HG02943 (cell line): ENCODE data around the gene ETV3.

Experiments used
- ATAC-seq: cut with Tn5 transposase; IDR thresholded peaks from one replicate; pipeline ENCODE4 v1.9.1; 2021; ENCODE audit warnings: mild to moderate bottlenecking, low read depth, moderate library complexity; ENCODE audit not compliant: unreplicated experiment

ETV3 gene

GRCh38 chr1:157162345-157162744 lies 24.1 kb upstream of the ETV3 start:
- no peak for ATAC-seq

GRCh38 chr1:157161901-157162300 lies 23.7 kb upstream of the ETV3 start:
- ATAC-seq: no peak

DNA sequence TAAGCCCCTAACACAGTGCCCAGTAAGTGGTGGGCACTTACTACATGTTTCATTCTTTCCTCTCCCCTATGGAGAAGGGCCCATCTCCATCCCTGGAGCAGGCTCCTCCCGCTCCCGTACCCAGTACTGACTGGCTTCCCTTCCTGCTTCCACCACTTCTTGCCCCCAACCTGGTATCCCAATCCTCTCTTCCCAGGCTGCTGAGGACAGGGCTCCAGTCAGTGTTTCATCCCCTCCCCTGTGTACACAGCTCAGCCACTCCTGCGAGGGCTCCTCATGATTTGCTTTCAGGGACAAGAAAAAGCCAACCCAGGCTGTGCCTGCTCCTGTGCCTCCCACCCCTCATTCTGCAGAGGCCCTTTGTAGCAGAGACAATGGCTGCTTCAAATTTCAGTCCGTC lies 20.8 kb upstream of the ETV3 start:
- ATAC-seq: no peak

DNA sequence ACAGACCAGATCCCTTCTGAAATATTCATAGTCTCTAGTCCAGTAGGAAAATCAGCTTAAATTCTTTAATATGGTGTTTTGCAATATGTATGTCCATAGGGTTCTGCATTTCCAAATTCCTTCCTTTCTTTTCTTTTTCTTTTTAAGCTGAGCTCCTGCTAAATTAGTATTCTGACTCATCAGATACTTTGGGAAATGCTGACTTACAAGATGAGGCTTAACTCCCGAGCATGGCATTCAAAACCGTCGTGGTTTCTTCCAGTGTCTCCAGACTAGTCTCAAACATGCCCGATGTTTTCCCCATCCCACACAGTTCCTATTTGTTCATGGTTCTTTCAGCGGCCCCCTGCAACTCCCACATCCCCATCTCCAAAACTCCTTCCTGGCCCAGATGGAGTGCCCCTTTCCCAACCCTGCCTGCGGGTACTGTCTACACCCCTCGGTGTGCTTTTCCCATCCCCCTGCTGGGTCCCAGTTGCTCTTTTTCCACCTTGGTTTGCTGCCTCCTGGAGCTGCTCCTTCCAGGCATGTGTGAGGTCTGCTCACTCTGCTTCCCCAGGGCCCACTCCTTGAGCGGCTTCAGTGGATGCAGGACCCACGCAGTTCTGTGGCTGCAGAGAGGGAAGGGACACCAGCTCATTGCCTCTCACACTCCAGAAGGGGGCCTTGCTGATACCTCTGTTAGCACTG lies 19.5 kb upstream of the ETV3 start:
- ATAC-seq: no peak

- ATAC-seq: no peak
These were observed 17.9 kb upstream of the ETV3 start for GRCh38 chr1:157156058-157156541.

GRCh38 chr1:157155658-157156057 lies 17.5 kb upstream of the ETV3 start:
- ATAC-seq: no peak

DNA sequence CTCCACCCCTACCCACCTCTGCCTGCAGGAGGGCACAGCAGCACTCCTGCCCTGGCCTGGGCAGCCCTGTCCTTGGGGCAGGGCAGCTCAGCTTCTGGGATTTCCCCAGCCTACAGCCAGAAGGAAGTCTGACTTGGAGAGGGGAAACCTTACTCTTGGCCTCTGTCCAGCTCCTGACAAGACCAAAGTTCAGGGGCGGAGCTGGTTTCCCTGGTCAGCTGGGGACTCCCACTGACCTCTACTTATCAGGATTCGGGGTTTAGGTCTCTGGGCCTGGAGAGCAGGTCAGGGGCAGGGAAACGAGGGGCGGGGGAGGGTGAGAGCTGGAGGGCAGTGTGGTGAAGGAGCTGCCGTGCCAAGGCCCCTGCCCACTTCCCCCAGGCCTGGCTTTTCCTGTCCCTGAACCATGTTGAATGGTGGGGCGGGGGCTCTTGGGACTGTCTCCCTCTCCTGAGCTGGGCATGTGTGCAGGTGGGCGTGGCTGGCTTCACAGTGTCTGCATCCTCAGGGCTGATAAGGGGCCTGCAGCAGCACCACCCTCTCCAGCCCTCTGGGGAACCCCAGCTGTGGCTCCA lies 16.8 kb upstream of the ETV3 start:
- no peak for ATAC-seq

GRCh38 chr1:157154291-157154690 lies 16.1 kb upstream of the ETV3 start:
- ATAC-seq: no peak

DNA sequence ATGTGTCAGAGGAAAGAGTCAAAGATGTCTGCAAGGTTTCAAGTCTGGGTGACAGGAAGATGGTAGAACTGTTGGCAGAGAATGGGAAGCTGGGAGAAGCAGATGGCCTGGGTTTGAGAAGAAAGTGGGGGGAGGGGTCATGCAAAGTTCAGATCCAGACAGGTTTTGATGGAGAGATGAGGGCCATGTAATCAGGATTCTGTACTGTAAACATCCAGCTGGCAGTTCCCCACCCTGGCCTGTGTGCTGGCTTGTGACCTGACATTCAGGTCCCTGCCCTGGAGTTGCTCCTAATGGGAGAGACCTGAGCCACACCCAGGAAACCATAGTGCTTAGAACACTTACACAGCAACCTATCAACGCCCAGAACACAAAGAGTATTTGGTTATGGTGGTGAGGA lies 15.6 kb upstream of the ETV3 start:
- ATAC-seq: no peak

- ATAC-seq: no peak
These were observed 14.3 kb upstream of the ETV3 start for GRCh38 chr1:157152510-157152909.

DNA sequence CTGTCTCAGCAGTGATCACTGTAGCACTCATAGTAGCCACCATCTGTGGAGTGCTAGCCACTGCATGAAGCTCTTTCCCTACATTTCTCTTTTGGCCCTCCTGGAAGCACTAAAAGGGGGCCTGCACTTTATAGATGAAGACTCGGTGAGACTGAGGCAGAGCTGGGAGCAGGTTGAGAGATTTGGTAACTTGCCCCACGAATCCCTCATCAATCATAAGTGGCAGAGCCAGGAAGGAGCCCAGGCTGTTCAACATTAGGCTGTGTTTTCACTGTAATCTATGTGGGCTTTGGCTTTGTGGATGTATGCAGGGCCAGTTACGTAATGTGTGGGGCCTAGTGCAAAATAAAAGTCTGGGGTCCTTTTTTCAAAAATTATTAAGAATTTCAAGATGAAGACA lies 13.3 kb upstream of the ETV3 start:
- ATAC-seq: no peak

GRCh38 chr1:157151073-157151472 lies 12.9 kb upstream of the ETV3 start:
- no peak for ATAC-seq

GRCh38 chr1:157150631-157151030 lies 12.4 kb upstream of the ETV3 start:
- no peak for ATAC-seq

- ATAC-seq: no peak
These were observed 9.9 kb upstream of the ETV3 start for GRCh38 chr1:157147906-157148700.

DNA sequence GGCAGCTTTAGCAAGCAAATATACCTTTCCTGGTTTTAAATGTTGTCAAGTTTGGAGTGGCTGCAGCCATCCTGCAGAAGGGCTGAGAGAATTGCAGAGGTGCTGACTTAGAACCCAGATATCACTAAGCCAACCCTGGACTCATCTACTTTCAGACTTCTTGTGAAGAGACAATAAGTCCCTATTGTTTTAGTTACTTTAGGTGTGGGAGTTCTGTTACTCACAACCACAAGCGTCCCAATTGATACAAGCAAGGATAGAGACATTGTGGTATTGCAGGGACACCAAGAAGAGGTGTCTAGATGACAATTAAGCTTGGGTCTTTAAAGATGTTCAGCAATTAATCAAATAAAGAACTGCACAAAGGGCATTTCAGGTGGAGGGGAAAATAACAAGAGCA lies 8.8 kb upstream of the ETV3 start:
- ATAC-seq: no peak

GRCh38 chr1:157146244-157146643 lies 8.0 kb upstream of the ETV3 start:
- ATAC-seq: no peak

- no peak for ATAC-seq
These were observed 6.9 kb upstream of the ETV3 start for GRCh38 chr1:157145076-157145475.

DNA sequence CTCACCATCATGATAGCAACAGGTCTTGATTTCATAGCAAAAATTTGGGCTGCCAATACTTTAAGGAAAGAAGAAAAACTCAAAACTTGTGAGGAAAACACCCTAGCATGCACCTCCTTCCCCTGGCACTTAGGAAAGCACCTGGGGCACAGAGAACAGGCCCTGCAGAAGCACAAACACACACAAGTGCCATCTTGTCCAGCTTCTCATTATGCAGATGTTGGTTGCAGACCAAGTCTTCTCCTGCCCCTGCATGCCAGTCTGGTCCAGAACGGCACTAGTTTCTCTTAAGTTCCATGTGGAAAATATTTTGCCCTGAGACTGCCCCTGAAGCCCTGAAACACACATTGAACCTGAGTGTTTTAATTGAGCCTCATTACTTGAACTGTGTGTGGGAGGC lies 6.3 kb upstream of the ETV3 start:
- ATAC-seq: no peak

DNA sequence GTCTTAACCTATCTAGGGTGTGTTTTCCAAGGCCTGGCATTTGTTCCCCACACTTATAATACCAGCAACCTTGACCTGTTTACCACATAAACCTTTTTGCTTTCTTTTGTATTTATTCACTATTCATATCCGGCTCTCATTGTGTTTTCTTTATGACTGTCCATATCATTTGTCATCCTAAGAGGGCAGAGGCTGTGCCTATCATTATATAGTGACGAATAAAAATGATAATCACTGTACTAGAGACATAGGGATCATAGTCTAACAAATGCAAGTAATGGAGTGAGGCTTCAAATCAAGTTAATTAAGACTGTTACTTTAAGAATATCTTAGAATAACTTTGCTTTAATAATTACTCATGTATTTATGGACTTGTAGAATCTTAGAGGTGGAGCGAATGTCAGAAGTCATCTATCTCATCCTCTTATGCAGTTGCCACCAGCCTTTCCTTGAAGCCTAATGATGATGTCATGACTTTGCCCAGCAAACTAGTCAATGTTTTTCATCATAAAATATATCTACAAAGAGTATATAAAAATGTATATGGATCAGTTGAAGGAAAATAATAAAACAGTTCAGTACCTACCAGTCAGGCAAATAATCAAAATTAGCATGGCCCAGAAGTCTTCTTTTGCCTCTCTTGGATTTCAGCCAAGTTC lies 4.7 kb upstream of the ETV3 start:
- no peak for ATAC-seq

GRCh38 chr1:157142201-157142600 lies 4.0 kb upstream of the ETV3 start:
- ATAC-seq: no peak

- ATAC-seq: no peak
These were observed 3.1 kb upstream of the ETV3 start for GRCh38 chr1:157141212-157141855.
